ENCODE data around the gene PIK3R4.

DNA sequence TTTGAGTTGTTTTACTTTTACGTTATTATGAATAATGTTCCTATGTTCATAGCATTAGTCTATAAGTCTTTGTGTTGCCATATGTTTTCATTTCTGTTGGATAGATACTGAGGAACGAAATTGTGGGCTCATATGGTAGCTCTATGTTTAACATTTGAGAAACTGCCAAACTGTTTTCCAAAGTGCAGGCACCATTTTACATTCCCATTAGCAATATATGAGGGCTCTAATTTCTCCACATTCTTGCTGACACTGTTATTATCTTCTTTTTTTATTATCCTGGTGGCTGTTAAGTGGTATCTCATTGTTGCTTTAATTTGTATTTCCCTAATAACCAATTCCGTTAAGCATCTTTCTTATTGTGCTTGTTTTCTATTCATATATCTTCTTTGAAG is 1.8 kb upstream of the PIK3R4 start:
- TF ChIP-seq, protein P1, sequence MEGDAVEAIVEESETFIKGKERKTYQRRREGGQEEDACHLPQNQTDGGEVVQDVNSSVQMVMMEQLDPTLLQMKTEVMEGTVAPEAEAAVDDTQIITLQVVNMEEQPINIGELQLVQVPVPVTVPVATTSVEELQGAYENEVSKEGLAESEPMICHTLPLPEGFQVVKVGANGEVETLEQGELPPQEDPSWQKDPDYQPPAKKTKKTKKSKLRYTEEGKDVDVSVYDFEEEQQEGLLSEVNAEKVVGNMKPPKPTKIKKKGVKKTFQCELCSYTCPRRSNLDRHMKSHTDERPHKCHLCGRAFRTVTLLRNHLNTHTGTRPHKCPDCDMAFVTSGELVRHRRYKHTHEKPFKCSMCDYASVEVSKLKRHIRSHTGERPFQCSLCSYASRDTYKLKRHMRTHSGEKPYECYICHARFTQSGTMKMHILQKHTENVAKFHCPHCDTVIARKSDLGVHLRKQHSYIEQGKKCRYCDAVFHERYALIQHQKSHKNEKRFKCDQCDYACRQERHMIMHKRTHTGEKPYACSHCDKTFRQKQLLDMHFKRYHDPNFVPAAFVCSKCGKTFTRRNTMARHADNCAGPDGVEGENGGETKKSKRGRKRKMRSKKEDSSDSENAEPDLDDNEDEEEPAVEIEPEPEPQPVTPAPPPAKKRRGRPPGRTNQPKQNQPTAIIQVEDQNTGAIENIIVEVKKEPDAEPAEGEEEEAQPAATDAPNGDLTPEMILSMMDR (IDR thresholded peaks at IDR 0.05 in 4 of 5, conservative IDR thresholded peaks at IDR 0.05 in 1 of 5) = no peak
- no peak for TF ChIP-seq POLR2A (IDR thresholded peaks at IDR 0.05)
